Fibroblast of lung (primary cell): ENCODE results near the gene EIF4B.

Source experiments
- CTCF ChIP-seq, 2 donors: IDR thresholded peaks in 1 of 2; conservative IDR thresholded peaks in 1 of 2; 1 replicate in 1 of 2; 2 replicates in 1 of 2; pipeline ENCODE4 v1.5.1; 2011 to 2012; ENCODE audit warnings: low read length in 2 of 2, control low read depth in 1 of 2, inconsistent platforms in 1 of 2, low read depth in 1 of 2, mild to moderate bottlenecking in 1 of 2
- EZH2 ChIP-seq: IDR thresholded peaks from 2 replicates; pipeline ENCODE4 v1.5.1; 2012; ENCODE audit warnings: low read length, control low read depth, mild to moderate bottlenecking; ENCODE audit errors: missing control alignments

GRCh38 chr12:52969828-52970569 is 36.3 kb upstream of the EIF4B start:
- TF ChIP-seq CTCF (conservative IDR thresholded peaks at IDR 0.05 in 1 of 2, IDR thresholded peaks at IDR 0.05 in 1 of 2; ENCODE audit: low read depth in 1 of 2, low read length in 2 of 2) (no peak), EZH2 (no peak)
